Parathyroid adenoma (tissue), 2 donors: ENCODE results near the gene ALPG.

Experiments
- H2AFZ ChIP-seq: fragments of 300-600 bp; sonication (generic); one replicate; pipeline ENCODE4 v1.7.0; 2017; ENCODE audit warnings: antibody characterized with exemption, mild to moderate bottlenecking
- H3K27ac ChIP-seq: fragments of 300-600 bp; sonication (generic); one replicate; pipeline ENCODE4 v1.7.0; 2017
- H3K27me3 ChIP-seq: fragments of 300-600 bp; sonication (generic); one replicate; pipeline ENCODE4 v1.7.0; 2017; ENCODE audit warnings: low read length; ENCODE audit not compliant: control insufficient read depth, insufficient read depth
- H3K36me3 ChIP-seq: fragments of 300-600 bp; sonication (generic); one replicate; pipeline ENCODE4 v1.7.0; 2017; ENCODE audit warnings: low read length; ENCODE audit not compliant: control insufficient read depth, insufficient read depth
- H3K4me1 ChIP-seq: fragments of 300-600 bp; sonication (generic); one replicate; pipeline ENCODE4 v1.7.0; 2017; ENCODE audit warnings: control low read depth
- H3K4me2 ChIP-seq: fragments of 300-600 bp; sonication (generic); one replicate; pipeline ENCODE4 v1.7.0; 2017; ENCODE audit warnings: low read length
- H3K4me3 ChIP-seq: fragments of 300-600 bp; sonication (generic); one replicate; pipeline ENCODE4 v1.7.0; 2017; ENCODE audit warnings: low read depth, low read length
- H3K79me2 ChIP-seq: fragments of 300-600 bp; sonication (generic); one replicate; pipeline ENCODE4 v1.7.0; 2017; ENCODE audit warnings: control low read depth
- H3K9ac ChIP-seq: fragments of 300-600 bp; sonication (generic); one replicate; pipeline ENCODE4 v1.7.0; 2017; ENCODE audit warnings: mild to moderate bottlenecking
- H3K9me3 ChIP-seq: fragments of 300-600 bp; sonication (generic); one replicate; pipeline ENCODE4 v1.7.0; 2017; ENCODE audit warnings: low read length; ENCODE audit not compliant: control insufficient read depth
- CTCF ChIP-seq: fragments of 300-600 bp; sonication (generic); IDR thresholded peaks from one replicate; pipeline ENCODE4 v1.7.0; 2017; ENCODE audit warnings: antibody characterized with exemption, mild to moderate bottlenecking
- donor health status: primary hyperparathyroidism.

Gene ALPG

GRCh38 chr2:232434091-232434490 lies 27.4 kb downstream of the ALPG start:
- H3K27ac ChIP-seq, result no peak overlapping the region
- no peaks in the 10 kb centered on the region for H3K36me3 ChIP-seq
- no peak for TF ChIP-seq CTCF
- H3K27me3 ChIP-seq, result no peaks in the 10 kb centered on the region
- no peak overlapping the region for H3K9ac ChIP-seq
- no peak overlapping the region for H3K4me3 ChIP-seq
- no peaks in the 10 kb centered on the region for H3K9me3 ChIP-seq
- no peak overlapping the region for H2AFZ ChIP-seq
- no peaks in the 10 kb centered on the region for H3K79me2 ChIP-seq
- no peak overlapping the region for H3K4me2 ChIP-seq
- H3K4me1 ChIP-seq, result no peaks in the 10 kb centered on the region

- Histone ChIP-seq H3K27ac (no peak overlapping the region), H3K36me3 (no peaks in the 10 kb centered on the region), H3K4me3 (no peak overlapping the region)
Observed at GRCh38 chr2:232434563-232435374, 28.1 kb downstream of the ALPG start.

GRCh38 chr2:232435375-232435648 lies 28.7 kb downstream of the ALPG start:
- Histone ChIP-seq H3K4me2 (no peak overlapping the region), H3K27me3 (no peaks in the 10 kb centered on the region), H2AFZ (no peak overlapping the region), H3K27ac (no peak overlapping the region), H3K79me2 (no peaks in the 10 kb centered on the region), H3K4me1 (no peaks in the 10 kb centered on the region), H3K9ac (no peak overlapping the region), H3K4me3 (no peak overlapping the region), H3K36me3 (no peaks in the 10 kb centered on the region), H3K9me3 (no peaks in the 10 kb centered on the region)
- TF ChIP-seq CTCF, result no peak

More at GRCh38 chr2:232434563-232435374, 28.1 kb downstream of the ALPG start:
- H3K79me2 ChIP-seq, result no peaks in the 10 kb centered on the region
- H3K9me3 ChIP-seq, result no peaks in the 10 kb centered on the region
- TF ChIP-seq CTCF, result no peak
- no peak overlapping the region for H3K9ac ChIP-seq
- no peak overlapping the region for H3K4me2 ChIP-seq
- H3K27me3 ChIP-seq, result no peaks in the 10 kb centered on the region
- H3K4me1 ChIP-seq, result no peaks in the 10 kb centered on the region
- H2AFZ ChIP-seq, result no peak overlapping the region

GRCh38 chr2:232435805-232436204 lies 29.2 kb downstream of the ALPG start:
- Histone ChIP-seq H3K27ac (no peak overlapping the region), H3K4me2 (no peak overlapping the region), H3K9me3 (no peaks in the 10 kb centered on the region), H3K27me3 (no peaks in the 10 kb centered on the region), H2AFZ (no peak overlapping the region), H3K4me3 (no peak overlapping the region), H3K79me2 (no peaks in the 10 kb centered on the region), H3K36me3 (no peaks in the 10 kb centered on the region), H3K4me1 (no peaks in the 10 kb centered on the region), H3K9ac (no peak overlapping the region)
- no peak for TF ChIP-seq CTCF
